H9 (cell line): ENCODE results near the gene RASSF8. TPM values are rescaled to one million over a fixed set of nuclear protein-coding genes. Genes with fewer than 3 reads are reported as not detected.

Source experiments
- DNase-seq: peaks from one replicate; pipeline ENCODE4 v3.0.0-alpha.2; 2017
- H2AFZ ChIP-seq: one replicate; pipeline ENCODE4 v1.6.1; 2013; ENCODE audit warnings: mild to moderate bottlenecking, low read length, control low read depth, moderate library complexity
- H2AK5ac ChIP-seq: 2 replicates; pipeline ENCODE4 v1.6.1; 2013; ENCODE audit warnings: low read length, control low read depth, mixed read lengths; ENCODE audit not compliant: insufficient read length
- H2BK120ac ChIP-seq: one replicate; pipeline ENCODE4 v1.6.1; 2013; ENCODE audit warnings: low read depth, mild to moderate bottlenecking, low read length, control low read depth, inconsistent platforms; ENCODE audit not compliant: poor library complexity, severe bottlenecking
- H2BK12ac ChIP-seq: 2 replicates; pipeline ENCODE4 v1.6.1; 2013; ENCODE audit warnings: low read length, control low read depth, mixed read lengths, low read depth; ENCODE audit not compliant: insufficient read length
- H2BK15ac ChIP-seq: 2 replicates; pipeline ENCODE4 v1.6.1; 2013; ENCODE audit warnings: low read depth, low read length, control low read depth
- H2BK20ac ChIP-seq: one replicate; pipeline ENCODE4 v1.6.1; 2013; ENCODE audit warnings: low read depth, mild to moderate bottlenecking, low read length, control low read depth, inconsistent platforms; ENCODE audit not compliant: poor library complexity, severe bottlenecking
- H2BK5ac ChIP-seq: 2 replicates; pipeline ENCODE4 v1.6.1; 2013; ENCODE audit warnings: low read length, control low read depth, mixed read lengths; ENCODE audit not compliant: insufficient read length
- H3K14ac ChIP-seq: 2 replicates; pipeline ENCODE4 v1.6.1; 2013; ENCODE audit warnings: low read length, control low read depth; ENCODE audit not compliant: insufficient read depth
- H3K18ac ChIP-seq: 2 replicates; pipeline ENCODE4 v1.6.1; 2013; ENCODE audit warnings: low read depth, mild to moderate bottlenecking, mixed read lengths, low read length, control low read depth; ENCODE audit not compliant: insufficient read length
- H3K23ac ChIP-seq: 2 replicates; pipeline ENCODE4 v1.6.1; 2013; ENCODE audit warnings: low read length, control low read depth, mixed read lengths, low read depth; ENCODE audit not compliant: insufficient read length
- H3K23me2 ChIP-seq: 2 replicates; pipeline ENCODE4 v1.6.1; 2013; ENCODE audit warnings: low read depth, mild to moderate bottlenecking, mixed read lengths, low read length, control low read depth; ENCODE audit not compliant: insufficient read length, poor library complexity, severe bottlenecking
- H3K27ac ChIP-seq: 2 replicates; pipeline ENCODE4 v1.5.1; 2013; ENCODE audit warnings: low read length, control low read depth, mixed read lengths, low read depth; ENCODE audit not compliant: insufficient read length
- H3K27me3 ChIP-seq: 2 replicates; pipeline ENCODE4 v1.6.1; 2013; ENCODE audit warnings: low read length, control low read depth, inconsistent platforms; ENCODE audit not compliant: insufficient read depth
- H3K4ac ChIP-seq: 2 replicates; pipeline ENCODE4 v1.6.1; 2013; ENCODE audit warnings: low read depth, mild to moderate bottlenecking, control low read depth, inconsistent platforms, low read length, moderate library complexity
- H3K4me1 ChIP-seq: 2 replicates; pipeline ENCODE4 v1.6.1; 2013; ENCODE audit warnings: low read length, control low read depth, inconsistent platforms; ENCODE audit not compliant: insufficient read depth
- H3K4me2 ChIP-seq: 2 replicates; pipeline ENCODE4 v1.6.1; 2013; ENCODE audit warnings: low read length, control low read depth, mixed read lengths; ENCODE audit not compliant: insufficient read length, insufficient read depth
- H3K56ac ChIP-seq: 2 replicates; pipeline ENCODE4 v1.6.1; 2013; ENCODE audit warnings: low read depth, mild to moderate bottlenecking, mixed read lengths, low read length, control low read depth; ENCODE audit not compliant: insufficient read length
- H3K79me1 ChIP-seq: 2 replicates; pipeline ENCODE4 v1.6.1; 2013; ENCODE audit warnings: low read depth, mild to moderate bottlenecking, moderate library complexity, low read length, control low read depth, inconsistent platforms; ENCODE audit not compliant: insufficient read depth, poor library complexity, severe bottlenecking
- H3K79me2 ChIP-seq: 2 replicates; pipeline ENCODE4 v1.6.1; 2013; ENCODE audit warnings: low read length, control low read depth, inconsistent platforms; ENCODE audit not compliant: insufficient read depth
- H3K9ac ChIP-seq: 2 replicates; pipeline ENCODE4 v1.6.1; 2013; ENCODE audit warnings: low read length, control low read depth, mixed read lengths; ENCODE audit not compliant: insufficient read length; ENCODE audit errors: extremely low read depth
- H3K9me3 ChIP-seq: one replicate; pipeline ENCODE4 v1.6.1; 2013; ENCODE audit warnings: low read depth, low read length, inconsistent platforms; ENCODE audit not compliant: control insufficient read depth
- H3T11ph ChIP-seq: one replicate; pipeline ENCODE4 v1.6.1; 2013; ENCODE audit warnings: mild to moderate bottlenecking, low read length, control low read depth, inconsistent platforms
- H4K20me1 ChIP-seq: one replicate; pipeline ENCODE4 v1.6.1; 2013; ENCODE audit not compliant: control insufficient read depth, insufficient read length, insufficient read depth
- H4K5ac ChIP-seq: 2 replicates; pipeline ENCODE4 v1.6.1; 2013; ENCODE audit warnings: low read depth, mild to moderate bottlenecking, mixed read lengths, low read length, control low read depth; ENCODE audit not compliant: insufficient read length
- H4K8ac ChIP-seq: replicated peaks from 2 replicates; pipeline ENCODE4 v1.6.1; 2013; ENCODE audit warnings: low read length, control low read depth, mixed read lengths, low read depth; ENCODE audit not compliant: insufficient read length
- H4K91ac ChIP-seq: 2 replicates; pipeline ENCODE4 v1.6.1; 2013; ENCODE audit warnings: low read depth, mild to moderate bottlenecking, moderate library complexity, mixed read lengths, low read length, control low read depth; ENCODE audit not compliant: insufficient read length
- H3K27ac Mint-ChIP-seq, 3 experiments: 2 replicates in 2 of 3; 3 replicates in 1 of 3; pipeline ENCODE4 v1.8.0; 2020 to 2021; ENCODE audit warnings: mixed read lengths in 3 of 3, mild to moderate bottlenecking in 1 of 3, moderate library complexity in 1 of 3
- H3K27me3 Mint-ChIP-seq: 2 replicates; pipeline ENCODE4 v1.8.0; 2021; ENCODE audit warnings: low read depth, mild to moderate bottlenecking, moderate library complexity, mixed read lengths
- H3K36me3 Mint-ChIP-seq, 3 experiments: 2 replicates in 2 of 3; 3 replicates in 1 of 3; pipeline ENCODE4 v1.8.0; 2020 to 2021; ENCODE audit warnings: low read depth in 3 of 3, mixed read lengths in 3 of 3; ENCODE audit not compliant: insufficient read depth in 1 of 3
- H3K4me1 Mint-ChIP-seq, 2 experiments: 2 replicates each; pipeline ENCODE4 v1.8.0; 2020; ENCODE audit warnings: mixed read lengths in 2 of 2
- H3K4me3 Mint-ChIP-seq, 2 experiments: 2 replicates in 1 of 2; 3 replicates in 1 of 2; pipeline ENCODE4 v1.8.0; 2020 to 2021; ENCODE audit warnings: mild to moderate bottlenecking in 2 of 2, mixed read lengths in 2 of 2, moderate library complexity in 1 of 2
- H3K9me3 Mint-ChIP-seq, 2 experiments: 2 replicates in 1 of 2; 3 replicates in 1 of 2; pipeline ENCODE4 v1.8.0; 2020; ENCODE audit warnings: mild to moderate bottlenecking in 2 of 2, mixed read lengths in 2 of 2, moderate library complexity in 1 of 2
- CTCF ChIP-seq: fragments of 200-600 bp; sonication (generic); conservative IDR thresholded peaks from 3 replicates; pipeline ENCODE4 v1.8.0; 2021; ENCODE audit warnings: antibody characterized with exemption, mild to moderate bottlenecking
- WGBS: extraction: QIAGEN DNeasy Blood & Tissue Kit; methylation state at CpG from one replicate; pipeline ENCODE4 v1.1.7; 2013; ENCODE audit warnings: missing lambda C conversion rate, low lambda C conversion rate, mixed read lengths; ENCODE audit not compliant: insufficient read length; ENCODE audit errors: extremely low coverage; 5-methylcytosine and 5-hydroxymethylcytosine counted together
- total RNA-seq: library from RNA; stranded (reverse); gene quantifications from 2 replicates; pipeline ENCODE4 v1.2.1, GENCODE V29; 2021

Gene RASSF8
- total RNA-seq, 1 experiment from 2014 or later, result 38.8 TPM

- no peak overlapping the region for H3K4me2 ChIP-seq
- H3K9me3 ChIP-seq, result no peaks in the 10 kb centered on the region
- Mint-ChIP-seq H3K4me1 (peaks cover 24 to 29% of the 10 kb centered on the region in 2 experiments), H3K27ac (no peak overlapping the region), H3K36me3 (peaks cover 4 to 9% (median 6%) of the 10 kb centered on the region in 3 experiments), H3K27me3 (no peaks in the 10 kb centered on the region), H3K4me3 (no peak overlapping the region), H3K9me3 (peaks cover 2 to 8% of the 10 kb centered on the region in 2 experiments; a peak in 3 of 5 replicates)
- H2BK12ac ChIP-seq, result no peak overlapping the region
- H3T11ph ChIP-seq, result no peak overlapping the region
- H4K8ac ChIP-seq, result no peak overlapping the region
- H3K9ac ChIP-seq, result no peak overlapping the region
- H4K91ac ChIP-seq, result no peak overlapping the region
- H4K5ac ChIP-seq, result no peak overlapping the region
- no CpG with 5 or more reads among the region's 4 CpGs for WGBS
- no peak for TF ChIP-seq CTCF
- no peak for DNase-seq
- H3K4me1 ChIP-seq, result no peaks in the 10 kb centered on the region
- no peak overlapping the region for H2BK5ac ChIP-seq
- H2BK15ac ChIP-seq, result no peak overlapping the region
- H3K27me3 ChIP-seq, result no peaks in the 10 kb centered on the region
- peaks cover 2% of the 10 kb centered on the region; the same call in 1 of the 2 replicates for H3K79me2 ChIP-seq
- H3K23ac ChIP-seq, result no peak overlapping the region
- H3K4ac ChIP-seq, result no peak overlapping the region
- no peak overlapping the region for H3K18ac ChIP-seq
- H3K79me1 ChIP-seq, result no peaks in the 10 kb centered on the region
- no peak overlapping the region for H2AFZ ChIP-seq
- H2BK20ac ChIP-seq, result no peak overlapping the region
- no peak overlapping the region for H2AK5ac ChIP-seq
- no peak overlapping the region for H3K27ac ChIP-seq
- H2BK120ac ChIP-seq, result no peak overlapping the region
- H3K23me2 ChIP-seq, result no peaks in the 10 kb centered on the region
- H4K20me1 ChIP-seq, result no peaks in the 10 kb centered on the region
- H3K14ac ChIP-seq, result no peak overlapping the region
- H3K56ac ChIP-seq, result no peak overlapping the region
Observed at GRCh38 chr12:26000898-26001297, 42.4 kb downstream of the RASSF8 start.
